ELF-1 (cell line): ENCODE data around the gene TPPP3.

ENCODE experiments used
- DNase-seq: peaks from one replicate; pipeline ENCODE4 v3.0.0-alpha.2; 2016; ENCODE audit warnings: low read depth, low spot score

Gene TPPP3

DNA sequence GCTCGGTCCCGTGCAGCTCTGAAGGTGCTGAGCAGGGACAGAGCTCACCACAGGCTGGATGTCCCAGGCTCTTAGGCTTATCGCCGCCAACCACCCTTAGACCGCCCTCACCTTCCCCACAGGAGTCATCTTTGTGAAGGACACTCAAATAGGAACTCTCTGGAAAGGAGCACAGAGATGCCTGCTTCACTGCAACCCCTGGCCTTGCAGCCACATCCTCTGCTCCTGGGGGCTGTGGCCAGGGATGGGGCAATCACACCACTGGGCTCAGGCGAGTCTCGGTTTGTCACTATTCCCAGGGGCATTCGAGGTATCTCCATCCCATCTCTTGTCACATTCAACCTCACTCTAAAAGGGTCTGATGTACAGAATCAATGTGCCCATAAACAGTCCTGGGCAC is 12.0 kb upstream of the TPPP3 start:
- no peak for DNase-seq

- peak; percentile 82 for DNase-seq
Observed at GRCh38 chr16:67404740-67405226, 11.5 kb upstream of the TPPP3 start.

- no peak for DNase-seq
Observed at GRCh38 chr16:67403976-67404555, 10.8 kb upstream of the TPPP3 start.

- no peak for DNase-seq
Observed at GRCh38 chr16:67400901-67401300, 7.6 kb upstream of the TPPP3 start.

DNA sequence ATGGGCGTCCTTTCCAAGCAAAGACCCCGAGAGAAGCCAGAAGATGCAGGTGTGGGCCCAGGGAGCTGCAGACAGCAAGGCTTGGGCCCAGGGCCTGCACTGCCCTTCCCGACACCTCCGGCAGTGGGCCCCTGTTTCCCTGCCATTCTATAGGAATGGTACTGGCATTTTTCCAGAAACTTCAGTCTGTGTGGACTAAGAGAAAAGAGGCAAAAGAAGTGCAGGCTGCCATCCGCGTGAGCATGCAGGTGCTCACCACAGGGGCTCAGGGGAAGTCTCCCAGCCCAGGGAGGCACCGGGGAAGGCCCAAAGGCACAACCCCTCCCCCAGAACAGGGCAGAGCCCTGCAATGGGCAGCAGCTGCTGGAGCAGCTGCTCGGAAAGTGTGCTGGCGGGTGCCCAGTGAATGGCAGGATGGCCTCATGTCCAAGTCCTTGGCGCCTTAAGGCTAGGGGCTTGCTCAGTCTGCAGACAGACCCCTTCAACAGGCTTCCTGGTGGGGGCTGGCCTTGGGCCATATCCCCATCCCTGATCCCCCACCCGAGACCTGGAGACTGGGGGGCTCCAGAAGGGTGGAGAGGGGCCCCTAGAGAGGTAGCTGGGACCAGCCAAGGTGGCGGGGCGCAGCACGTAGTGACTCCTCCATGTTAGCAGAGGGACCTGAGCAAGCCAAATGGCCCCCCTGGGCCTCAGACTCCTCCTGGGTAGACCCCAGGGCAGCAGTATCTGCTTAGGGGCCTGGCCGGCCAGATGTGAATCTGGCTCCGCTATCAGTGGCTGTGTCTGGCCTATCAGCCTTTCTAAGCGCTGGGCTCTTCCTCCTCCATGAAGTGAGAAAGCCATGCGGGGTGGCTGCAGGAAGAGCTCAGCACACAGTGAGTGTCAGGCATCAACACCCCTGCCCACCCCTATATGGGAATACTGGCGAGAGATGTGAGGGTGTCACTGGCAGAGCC is 6.7 kb upstream of the TPPP3 start:
- no peak for DNase-seq

DNA sequence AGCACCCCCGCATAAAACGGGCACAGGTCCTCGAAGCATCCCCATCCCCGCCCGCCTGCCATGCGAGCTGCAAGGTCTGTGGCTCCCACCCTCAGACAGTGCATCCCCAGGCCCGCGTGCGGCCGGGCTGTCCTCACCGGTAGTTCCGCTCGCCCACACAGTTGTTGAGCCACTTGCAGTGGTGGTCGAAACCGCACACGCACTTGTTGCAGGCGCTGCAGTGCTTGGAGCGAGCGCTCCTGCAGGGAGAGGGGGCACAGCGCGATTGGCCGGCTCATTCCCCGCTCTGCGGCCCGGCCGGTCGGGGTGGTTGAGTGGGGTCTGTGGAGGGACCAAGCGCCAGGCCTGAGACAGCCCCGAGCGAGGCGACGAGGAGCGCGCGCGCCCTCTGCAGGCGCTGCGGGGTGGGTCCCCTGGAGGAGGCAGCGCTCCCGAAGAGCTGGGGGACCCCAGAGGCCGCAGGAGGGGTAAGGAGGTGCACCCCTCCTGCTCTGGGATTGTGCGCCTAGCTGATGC is 6.0 kb upstream of the TPPP3 start:
- peak; percentile 86 for DNase-seq

DNA sequence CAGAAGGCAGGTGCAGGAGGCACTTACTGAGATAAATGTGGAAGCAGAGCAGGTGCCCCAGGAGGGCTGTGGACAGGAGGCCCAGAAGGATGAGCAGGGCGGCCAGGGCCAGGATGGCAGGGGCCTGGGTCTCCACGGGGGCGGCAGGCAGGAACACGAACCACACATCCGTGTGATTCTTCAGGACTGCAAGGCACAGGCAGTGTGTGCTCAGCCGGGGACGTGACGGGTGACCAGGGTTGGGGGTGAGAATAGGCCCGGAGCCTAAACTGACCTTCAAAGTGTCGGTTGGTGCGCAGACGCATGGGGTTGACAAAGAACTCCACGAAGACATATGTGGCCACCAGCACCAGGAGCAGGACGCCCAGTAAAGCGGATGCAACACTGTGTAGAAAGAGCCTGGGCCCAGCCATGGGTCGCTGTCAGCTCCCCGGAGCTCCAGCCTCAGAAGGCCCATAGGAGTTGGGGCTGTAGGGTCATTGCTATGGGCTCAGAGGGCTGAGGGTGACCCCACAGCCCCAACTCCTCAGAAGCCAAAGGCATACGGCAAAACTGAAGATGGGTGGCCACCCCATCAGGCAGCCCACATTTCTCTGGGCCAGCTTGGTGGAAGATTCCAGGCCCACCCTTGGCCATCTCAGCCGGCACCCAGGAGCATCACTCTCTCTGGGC is 5.4 kb upstream of the TPPP3 start:
- DNase-seq = no peak

GRCh38 chr16:67397812-67398545 is 4.7 kb upstream of the TPPP3 start:
- DNase-seq = no peak

GRCh38 chr16:67397036-67397801 is 3.9 kb upstream of the TPPP3 start:
- no peak for DNase-seq

GRCh38 chr16:67396159-67397035 is 3.1 kb upstream of the TPPP3 start:
- peak; percentile 76 for DNase-seq

- no peak for DNase-seq
Observed at GRCh38 chr16:67395458-67396158, 2.3 kb upstream of the TPPP3 start.

DNA sequence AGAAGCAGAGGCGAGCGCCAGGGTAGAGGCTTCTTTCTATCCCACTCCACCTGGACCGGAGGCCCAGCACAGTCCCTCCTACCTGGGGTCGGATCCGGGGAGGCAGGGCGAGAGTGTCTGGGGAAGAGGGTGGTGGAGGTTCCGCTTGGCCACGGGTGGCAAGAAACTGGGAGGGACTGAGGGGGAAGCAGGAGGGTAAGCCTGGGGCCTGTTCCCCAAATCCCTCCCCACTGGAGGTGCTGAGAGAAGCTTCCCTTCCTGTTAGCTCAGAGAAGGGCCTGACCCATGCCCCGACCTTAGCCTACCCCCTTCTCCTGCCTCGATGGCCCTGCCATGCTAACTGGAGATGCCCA is 1.8 kb upstream of the TPPP3 start:
- no peak for DNase-seq

- DNase-seq = peak; percentile 52
Observed at GRCh38 chr16:67394155-67395104, 1.1 kb upstream of the TPPP3 start.

DNA sequence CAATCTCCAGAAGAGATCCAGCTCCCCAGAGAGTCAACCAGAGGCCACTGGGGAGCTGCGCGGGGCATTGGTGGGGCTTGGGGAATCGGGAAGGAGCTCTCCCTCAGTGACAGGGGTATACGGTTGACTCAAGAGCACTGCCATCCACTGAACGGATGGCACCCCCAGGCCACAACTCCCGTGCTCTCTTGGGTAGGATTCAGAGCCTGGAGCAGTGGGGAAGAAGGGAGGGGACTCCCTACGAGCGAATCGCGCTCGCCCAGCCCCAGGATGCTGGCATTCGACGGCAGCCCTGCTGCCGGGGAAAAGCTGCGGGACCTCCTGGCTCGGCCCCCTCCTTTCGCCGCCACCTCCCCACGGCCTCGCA is 473 bp upstream of the TPPP3 start:
- peak; percentile 41 for DNase-seq

DNA sequence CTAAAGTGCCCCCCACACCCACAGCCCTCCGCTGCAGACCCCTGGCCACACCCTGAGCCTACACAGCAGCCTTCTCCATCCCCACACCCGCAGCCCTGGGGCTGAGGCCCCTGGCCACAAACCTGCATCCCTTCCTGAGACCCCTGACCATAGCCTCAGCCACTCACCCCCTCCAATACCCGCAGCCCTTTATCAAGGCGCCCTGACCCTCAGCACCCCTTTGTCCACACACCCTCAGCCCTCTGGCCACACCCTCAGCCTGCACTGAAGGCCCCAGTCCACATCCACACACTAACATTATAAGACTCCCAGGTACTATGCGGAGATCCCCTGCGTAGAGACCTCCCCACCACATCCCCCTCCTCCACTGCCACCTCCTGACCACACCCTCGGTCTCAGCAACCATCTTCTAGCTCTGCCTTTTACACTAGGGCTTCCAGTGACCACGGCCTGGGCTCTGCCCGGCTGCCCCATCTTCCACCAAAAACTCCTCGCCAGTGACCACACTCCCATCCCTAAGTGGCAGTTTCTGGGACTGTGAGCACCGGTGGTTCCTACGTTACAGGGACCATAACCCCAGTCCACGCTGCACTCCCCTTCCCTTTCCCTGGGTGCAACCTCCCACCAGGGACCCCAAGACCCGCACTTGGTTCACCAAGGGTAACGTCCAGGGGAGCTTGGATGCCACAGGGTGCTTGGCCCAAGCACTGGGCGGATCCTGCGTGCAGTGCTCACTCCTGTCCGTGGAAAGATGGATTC is 818 bp downstream of the TPPP3 start:
- no peak for DNase-seq

GRCh38 chr16:67391424-67392300 is 1.6 kb downstream of the TPPP3 start:
- no peak for DNase-seq
